HepG2 (cell line): Measurements from ENCODE around the gene SCAMP3. TPM values are rescaled to one million over a fixed set of nuclear protein-coding genes. Genes with fewer than 3 reads are reported as not detected.

Experiments used
- ARNT2 ChIP-seq: sonication (generic); formaldehyde crosslinking; IDR thresholded peaks from 2 replicates; pipeline ENCODE4 v1.8.0; 2022; ENCODE audit warnings: mild to moderate bottlenecking, low read depth, missing genetic modification reagents, moderate library complexity
- ATAD3A ChIP-seq: sonication (generic); formaldehyde crosslinking; IDR thresholded peaks from 2 replicates; pipeline ENCODE4 v1.4.0; 2020; ENCODE audit warnings: missing genetic modification reagents
- ATF7-NPFF ChIP-seq: sonication (generic); formaldehyde crosslinking; IDR thresholded peaks from 2 replicates; pipeline ENCODE4 v1.8.1; 2023; ENCODE audit warnings: mild to moderate bottlenecking, low read depth, missing genetic modification reagents, moderate library complexity
- ETV5 ChIP-seq: IDR thresholded peaks from 2 replicates; pipeline ENCODE4 v1.6.1; 2018; ENCODE audit warnings: missing biosample characterization, missing genetic modification reagents, inconsistent platforms, borderline replicate concordance
- GABPA ChIP-seq, 2 experiments: IDR thresholded peaks; 2 replicates each; pipeline ENCODE4 v1.6.1; 2011 to 2016; ENCODE audit warnings: low read depth in 2 of 2, low read length in 1 of 2, missing biosample characterization in 1 of 2, missing genetic modification characterization in 1 of 2
- KLF16 ChIP-seq, 2 experiments: sonication (generic) in 1 of 2; formaldehyde crosslinking in 1 of 2; IDR thresholded peaks; 2 replicates each; pipeline versions ENCODE4 v1.6.1 to v1.8.0; 2016 to 2023; ENCODE audit warnings: missing genetic modification reagents in 2 of 2, missing compliant biosample characterization in 1 of 2
- MTF2 ChIP-seq: sonication (generic); formaldehyde crosslinking; IDR thresholded peaks from 2 replicates; pipeline ENCODE4 v1.5.0; 2020; ENCODE audit warnings: missing genetic modification reagents, borderline replicate concordance
- NFYB ChIP-seq: sonication (generic); formaldehyde crosslinking; IDR thresholded peaks from 2 replicates; pipeline ENCODE4 v1.4.0; 2020; ENCODE audit warnings: missing genetic modification reagents
- NFYC ChIP-seq: IDR thresholded peaks from 2 replicates; pipeline ENCODE4 v1.6.1; 2016; ENCODE audit warnings: missing genetic modification reagents, missing compliant biosample characterization
- SMC3 ChIP-seq: IDR thresholded peaks from 2 replicates; pipeline ENCODE4 v1.6.1; 2011; ENCODE audit warnings: low read length, improper control_type of control experiment
- YEATS4 ChIP-seq: sonication (generic); formaldehyde crosslinking; IDR thresholded peaks from 2 replicates; pipeline ENCODE4 v1.4.0; 2020; ENCODE audit warnings: missing genetic modification reagents, borderline replicate concordance
- ZNF232 ChIP-seq: sonication (generic); formaldehyde crosslinking; IDR thresholded peaks from 2 replicates; pipeline ENCODE4 v1.4.0; 2020; ENCODE audit warnings: missing genetic modification reagents, borderline replicate concordance
- ZNF883 ChIP-seq: sonication (generic); formaldehyde crosslinking; IDR thresholded peaks from 2 replicates; pipeline ENCODE4 v1.5.1; 2020; ENCODE audit warnings: mild to moderate bottlenecking, missing genetic modification reagents; ENCODE audit errors: not compliant biosample characterization
- polyA plus RNA-seq, 8 experiments: library from polyadenylated mRNA; depleted of rRNA in 3 of 8; stranded (reverse) in 7 of 8; unstranded in 1 of 8; fragments of >200 nt; fragmentation: Illumina TruSeq in 4 of 8; extraction: Trizol in 4 of 8; gene quantifications; 2 replicates each; pipeline versions ENCODE4 v1.2.1 to v1.2.3, GENCODE V29; 2011 to 2016; ENCODE audit warnings: low read depth in 4 of 8, missing spikeins in 1 of 8, mixed read lengths in 1 of 8; ENCODE audit not compliant: insufficient read depth in 1 of 8
- total RNA-seq, 5 experiments: library from RNA; depleted of rRNA; stranded (reverse); fragments of >200 nt; fragmentation: Illumina TruSeq; extraction: Trizol; gene quantifications; 2 replicates each; pipeline ENCODE4 v1.2.3, GENCODE V29; 2016; ENCODE audit warnings: low read depth in 1 of 5
- TF ChIP-seq, protein P1 (sequence below): IDR thresholded peaks from 2 replicates; pipeline ENCODE4 v1.6.1; 2016; ENCODE audit warnings: mild to moderate bottlenecking, missing biosample characterization, missing genetic modification reagents
- TF ChIP-seq, protein P2 (sequence below): sonication (generic); formaldehyde crosslinking; IDR thresholded peaks from 2 replicates; pipeline ENCODE4 v1.5.0; 2020; ENCODE audit warnings: missing genetic modification reagents, mild to moderate bottlenecking, borderline replicate concordance
- TF ChIP-seq, protein P3 (sequence below): sonication (generic); formaldehyde crosslinking; IDR thresholded peaks from 2 replicates; pipeline ENCODE4 v1.4.0; 2020; ENCODE audit warnings: missing genetic modification reagents
- TF ChIP-seq, protein P4 (sequence below): sonication (generic); formaldehyde crosslinking; IDR thresholded peaks from 2 replicates; pipeline ENCODE4 v1.4.0; 2020; ENCODE audit warnings: missing genetic modification reagents, mild to moderate bottlenecking, borderline replicate concordance

Gene SCAMP3
- total and polyA plus RNA-seq, 2 of the 13 experiments (the other 11 are each of a cell fraction or from before 2014, with no cell fraction given): 46.8 to 83.3 TPM

DNA sequence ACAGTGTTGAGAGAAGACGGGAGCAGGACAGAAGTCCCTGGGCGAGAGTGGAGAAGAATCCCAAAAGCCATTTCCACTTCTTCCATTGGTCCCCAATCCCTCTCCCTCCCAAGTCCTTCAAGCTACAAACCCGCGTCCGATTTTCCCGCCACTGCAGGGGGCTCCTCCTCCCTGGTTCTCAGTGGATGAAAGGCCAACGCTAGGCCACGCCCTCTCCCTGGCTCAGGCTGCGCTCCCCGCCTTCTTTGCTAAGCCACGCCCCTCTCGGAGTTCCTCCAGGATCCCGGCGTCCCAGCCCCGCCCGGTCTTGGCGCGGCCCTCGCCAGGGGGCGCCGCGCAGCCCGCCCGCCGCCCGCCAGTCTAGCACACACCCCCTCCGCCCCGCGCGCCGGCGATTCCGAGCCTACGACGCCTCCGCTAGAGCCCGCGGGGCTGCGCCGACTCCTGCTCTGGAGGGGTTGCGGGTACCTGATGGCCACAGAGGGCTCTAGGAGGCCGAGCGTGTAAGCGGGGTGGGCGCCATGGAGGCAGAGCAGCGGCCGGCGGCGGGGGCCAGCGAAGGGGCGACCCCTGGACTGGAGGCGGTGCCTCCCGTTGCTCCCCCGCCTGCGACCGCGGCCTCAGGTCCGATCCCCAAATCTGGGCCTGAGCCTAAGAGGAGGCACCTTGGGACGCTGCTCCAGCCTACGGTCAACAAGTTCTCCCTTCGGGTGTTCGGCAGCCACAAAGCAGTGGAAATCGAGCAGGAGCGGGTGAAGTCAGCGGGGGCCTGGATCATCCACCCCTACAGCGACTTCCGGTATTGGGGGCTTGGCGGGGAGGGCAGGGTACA is 15.1 kb upstream of the SCAMP3 start, which contains the start of gene HCN3 (continued):
- peak; percentile 86; the same call in 1 of the 2 replicates for TF ChIP-seq MTF2 (CRISPR knock-in tag)
- TF ChIP-seq ARNT2: 0 out of 2 replicates have a peak, but pooled peaks have one; percentile 44
- TF ChIP-seq ATF7-NPFF (CRISPR knock-in tag): peak; percentile 74; the same call in 1 of the 2 replicates
- TF ChIP-seq NFYB (CRISPR knock-in tag): peak; percentile 68
- peak; percentile 69 for TF ChIP-seq ZNF883 (CRISPR knock-in tag)
- TF ChIP-seq, protein P1, sequence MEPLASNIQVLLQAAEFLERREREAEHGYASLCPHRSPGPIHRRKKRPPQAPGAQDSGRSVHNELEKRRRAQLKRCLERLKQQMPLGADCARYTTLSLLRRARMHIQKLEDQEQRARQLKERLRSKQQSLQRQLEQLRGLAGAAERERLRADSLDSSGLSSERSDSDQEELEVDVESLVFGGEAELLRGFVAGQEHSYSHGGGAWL (CRISPR knock-in tag): peak; percentile 76
- TF ChIP-seq, protein P2, sequence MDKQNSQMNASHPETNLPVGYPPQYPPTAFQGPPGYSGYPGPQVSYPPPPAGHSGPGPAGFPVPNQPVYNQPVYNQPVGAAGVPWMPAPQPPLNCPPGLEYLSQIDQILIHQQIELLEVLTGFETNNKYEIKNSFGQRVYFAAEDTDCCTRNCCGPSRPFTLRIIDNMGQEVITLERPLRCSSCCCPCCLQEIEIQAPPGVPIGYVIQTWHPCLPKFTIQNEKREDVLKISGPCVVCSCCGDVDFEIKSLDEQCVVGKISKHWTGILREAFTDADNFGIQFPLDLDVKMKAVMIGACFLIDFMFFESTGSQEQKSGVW (CRISPR knock-in tag): no peak
- TF ChIP-seq ETV5 (CRISPR knock-in tag): peak; percentile 11
- no peak for TF ChIP-seq KLF16 (CRISPR knock-in tag; IDR thresholded peaks at IDR 0.05)
- TF ChIP-seq, protein P3, sequence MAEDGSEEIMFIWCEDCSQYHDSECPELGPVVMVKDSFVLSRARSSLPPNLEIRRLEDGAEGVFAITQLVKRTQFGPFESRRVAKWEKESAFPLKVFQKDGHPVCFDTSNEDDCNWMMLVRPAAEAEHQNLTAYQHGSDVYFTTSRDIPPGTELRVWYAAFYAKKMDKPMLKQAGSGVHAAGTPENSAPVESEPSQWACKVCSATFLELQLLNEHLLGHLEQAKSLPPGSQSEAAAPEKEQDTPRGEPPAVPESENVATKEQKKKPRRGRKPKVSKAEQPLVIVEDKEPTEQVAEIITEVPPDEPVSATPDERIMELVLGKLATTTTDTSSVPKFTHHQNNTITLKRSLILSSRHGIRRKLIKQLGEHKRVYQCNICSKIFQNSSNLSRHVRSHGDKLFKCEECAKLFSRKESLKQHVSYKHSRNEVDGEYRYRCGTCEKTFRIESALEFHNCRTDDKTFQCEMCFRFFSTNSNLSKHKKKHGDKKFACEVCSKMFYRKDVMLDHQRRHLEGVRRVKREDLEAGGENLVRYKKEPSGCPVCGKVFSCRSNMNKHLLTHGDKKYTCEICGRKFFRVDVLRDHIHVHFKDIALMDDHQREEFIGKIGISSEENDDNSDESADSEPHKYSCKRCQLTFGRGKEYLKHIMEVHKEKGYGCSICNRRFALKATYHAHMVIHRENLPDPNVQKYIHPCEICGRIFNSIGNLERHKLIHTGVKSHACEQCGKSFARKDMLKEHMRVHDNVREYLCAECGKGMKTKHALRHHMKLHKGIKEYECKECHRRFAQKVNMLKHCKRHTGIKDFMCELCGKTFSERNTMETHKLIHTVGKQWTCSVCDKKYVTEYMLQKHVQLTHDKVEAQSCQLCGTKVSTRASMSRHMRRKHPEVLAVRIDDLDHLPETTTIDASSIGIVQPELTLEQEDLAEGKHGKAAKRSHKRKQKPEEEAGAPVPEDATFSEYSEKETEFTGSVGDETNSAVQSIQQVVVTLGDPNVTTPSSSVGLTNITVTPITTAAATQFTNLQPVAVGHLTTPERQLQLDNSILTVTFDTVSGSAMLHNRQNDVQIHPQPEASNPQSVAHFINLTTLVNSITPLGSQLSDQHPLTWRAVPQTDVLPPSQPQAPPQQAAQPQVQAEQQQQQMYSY (CRISPR knock-in tag): peak; percentile 58; the same call in 1 of the 2 replicates
- peak; percentile 86; the same call in 1 of the 2 replicates for TF ChIP-seq YEATS4 (CRISPR knock-in tag)
- TF ChIP-seq NFYC (CRISPR knock-in tag): peak; percentile 74
- peak; percentile 20; the same call in 1 of the 2 replicates for TF ChIP-seq SMC3
- TF ChIP-seq ATAD3A: no peak
- TF ChIP-seq ZNF232 (CRISPR knock-in tag): no peak; the same call in 1 of the 2 replicates
- TF ChIP-seq GABPA (IDR thresholded peaks at IDR 0.05; ENCODE audit: low read depth, low read length): no peak
- peak; percentile 31 for TF ChIP-seq GABPA (CRISPR knock-in tag; IDR thresholded peaks at IDR 0.05; ENCODE audit: low read depth)
- TF ChIP-seq, protein P4, sequence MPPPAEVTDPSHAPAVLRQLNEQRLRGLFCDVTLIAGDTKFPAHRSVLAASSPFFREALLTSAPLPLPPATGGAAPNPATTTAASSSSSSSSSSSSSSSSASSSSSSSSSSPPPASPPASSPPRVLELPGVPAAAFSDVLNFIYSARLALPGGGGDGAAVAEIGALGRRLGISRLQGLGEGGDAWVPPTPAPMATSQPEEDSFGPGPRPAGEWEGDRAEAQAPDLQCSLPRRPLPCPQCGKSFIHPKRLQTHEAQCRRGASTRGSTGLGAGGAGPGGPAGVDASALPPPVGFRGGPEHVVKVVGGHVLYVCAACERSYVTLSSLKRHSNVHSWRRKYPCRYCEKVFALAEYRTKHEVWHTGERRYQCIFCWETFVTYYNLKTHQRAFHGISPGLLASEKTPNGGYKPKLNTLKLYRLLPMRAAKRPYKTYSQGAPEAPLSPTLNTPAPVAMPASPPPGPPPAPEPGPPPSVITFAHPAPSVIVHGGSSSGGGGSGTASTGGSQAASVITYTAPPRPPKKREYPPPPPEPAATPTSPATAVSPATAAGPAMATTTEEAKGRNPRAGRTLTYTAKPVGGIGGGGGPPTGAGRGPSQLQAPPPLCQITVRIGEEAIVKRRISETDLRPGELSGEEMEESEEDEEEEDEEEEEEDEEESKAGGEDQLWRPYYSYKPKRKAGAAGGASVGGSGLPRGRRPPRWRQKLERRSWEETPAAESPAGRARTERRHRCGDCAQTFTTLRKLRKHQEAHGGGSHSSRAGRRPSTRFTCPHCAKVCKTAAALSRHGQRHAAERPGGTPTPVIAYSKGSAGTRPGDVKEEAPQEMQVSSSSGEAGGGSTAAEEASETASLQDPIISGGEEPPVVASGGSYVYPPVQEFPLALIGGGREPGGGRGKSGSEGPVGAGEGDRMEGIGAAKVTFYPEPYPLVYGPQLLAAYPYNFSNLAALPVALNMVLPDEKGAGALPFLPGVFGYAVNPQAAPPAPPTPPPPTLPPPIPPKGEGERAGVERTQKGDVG (CRISPR knock-in tag): no peak
